ENCODE results near the gene GMPR2. TPM values are rescaled to one million over a fixed set of nuclear protein-coding genes. Genes with fewer than 3 reads are reported as not detected.

The GMPR2 gene
- total and polyA plus RNA-seq, 8 donors: 63.6 to 117 (median 106) TPM

DNA sequence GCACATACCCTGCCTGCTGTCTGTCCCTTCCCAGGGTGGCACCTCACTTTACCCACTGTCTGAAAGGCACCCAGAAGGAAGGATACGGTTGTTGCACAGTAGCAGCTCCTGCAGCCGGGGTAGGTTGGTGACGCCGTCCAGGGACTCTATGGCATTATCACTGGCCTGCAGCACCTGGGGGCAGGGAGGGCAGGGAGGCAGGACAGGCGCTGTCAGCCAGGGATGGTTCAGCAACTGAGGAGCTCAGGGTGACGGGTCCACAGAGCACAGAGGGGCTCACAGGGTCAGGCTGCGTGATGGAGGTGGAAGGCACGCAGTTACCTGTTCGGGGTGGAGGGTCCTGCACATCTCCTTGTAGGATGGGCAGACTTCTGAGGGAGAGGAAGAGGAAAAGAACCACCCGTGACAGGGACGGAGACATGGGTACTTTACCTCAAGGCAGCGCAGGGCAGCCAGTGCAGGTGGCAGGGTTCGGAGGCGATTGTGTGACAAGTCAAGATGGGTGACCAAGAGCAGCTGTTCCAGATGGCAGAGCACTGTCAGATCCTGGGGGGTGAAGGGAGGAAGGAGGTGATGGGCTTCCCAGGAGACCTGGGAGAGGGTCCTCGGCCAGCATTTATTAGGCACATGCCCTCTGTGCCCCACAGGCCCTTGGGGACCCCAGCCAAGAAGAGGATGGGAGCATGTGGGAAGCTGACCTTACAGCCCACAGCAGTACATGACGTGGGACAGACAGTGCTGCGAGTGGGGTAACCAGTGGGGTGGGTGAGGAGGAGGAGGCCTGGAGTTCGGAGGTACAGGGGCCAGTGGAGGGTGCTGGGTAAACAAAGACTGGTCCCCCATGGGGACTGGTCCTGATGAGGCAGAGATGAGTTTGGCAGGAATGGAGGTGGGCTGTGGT lies 33.9 kb downstream of the GMPR2 start:
- no peak for ATAC-seq
- peaks cover 0 to 55% of the 10 kb centered on the region in 2 donors for H3K36me3 ChIP-seq
- intact Hi-C loops (cut with DNase I): no loop called here

DNA sequence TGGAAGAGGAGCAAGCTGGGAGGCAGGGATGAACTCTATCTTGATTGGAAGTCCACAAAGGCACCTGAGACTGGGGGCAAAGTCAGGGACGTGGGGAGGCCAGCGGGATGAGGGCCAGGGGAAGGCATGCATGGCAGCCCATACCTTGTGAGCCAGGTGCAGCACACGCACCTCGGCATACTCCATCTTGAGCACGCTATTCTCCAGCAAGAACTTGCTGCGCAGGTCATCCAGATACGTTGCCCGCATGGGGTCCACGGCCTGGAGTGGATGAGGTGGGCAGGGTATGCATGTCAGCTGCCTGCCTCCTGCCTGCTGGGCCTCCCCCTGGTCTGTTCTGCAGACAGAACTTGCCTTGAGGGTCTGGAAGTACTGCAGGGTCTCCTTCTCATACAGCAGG lies 34.8 kb downstream of the GMPR2 start:
- no peaks in the 10 kb centered on the region for H3K27me3 ChIP-seq
- H3K4me3 ChIP-seq: no peak overlapping the region
- peaks cover 0 to 55% of the 10 kb centered on the region in 2 donors for H3K36me3 ChIP-seq
- no peak overlapping the region for H3K27ac ChIP-seq
- intact Hi-C loops (cut with DNase I): no loop called here
- peaks cover 10 to 16% of the 10 kb centered on the region in 2 donors for H3K4me1 ChIP-seq
- no peaks in the 10 kb centered on the region for H3K9me3 ChIP-seq
- DNase-seq (no peak), ATAC-seq (no peak)
- TF ChIP-seq, protein P1, sequence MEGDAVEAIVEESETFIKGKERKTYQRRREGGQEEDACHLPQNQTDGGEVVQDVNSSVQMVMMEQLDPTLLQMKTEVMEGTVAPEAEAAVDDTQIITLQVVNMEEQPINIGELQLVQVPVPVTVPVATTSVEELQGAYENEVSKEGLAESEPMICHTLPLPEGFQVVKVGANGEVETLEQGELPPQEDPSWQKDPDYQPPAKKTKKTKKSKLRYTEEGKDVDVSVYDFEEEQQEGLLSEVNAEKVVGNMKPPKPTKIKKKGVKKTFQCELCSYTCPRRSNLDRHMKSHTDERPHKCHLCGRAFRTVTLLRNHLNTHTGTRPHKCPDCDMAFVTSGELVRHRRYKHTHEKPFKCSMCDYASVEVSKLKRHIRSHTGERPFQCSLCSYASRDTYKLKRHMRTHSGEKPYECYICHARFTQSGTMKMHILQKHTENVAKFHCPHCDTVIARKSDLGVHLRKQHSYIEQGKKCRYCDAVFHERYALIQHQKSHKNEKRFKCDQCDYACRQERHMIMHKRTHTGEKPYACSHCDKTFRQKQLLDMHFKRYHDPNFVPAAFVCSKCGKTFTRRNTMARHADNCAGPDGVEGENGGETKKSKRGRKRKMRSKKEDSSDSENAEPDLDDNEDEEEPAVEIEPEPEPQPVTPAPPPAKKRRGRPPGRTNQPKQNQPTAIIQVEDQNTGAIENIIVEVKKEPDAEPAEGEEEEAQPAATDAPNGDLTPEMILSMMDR (IDR thresholded peaks at IDR 0.05): no peak

More for the DNA sequence above, 33.9 kb downstream of the GMPR2 start:
- Histone ChIP-seq H3K4me3 (no peak overlapping the region), H3K9me3 (no peaks in the 10 kb centered on the region), H3K27me3 (no peaks in the 10 kb centered on the region), H3K4me1 (peaks cover 3 to 7% of the 10 kb centered on the region in 2 donors), H3K27ac (no peak overlapping the region)
- DNase-seq: no peak
- TF ChIP-seq, protein P1 (IDR thresholded peaks at IDR 0.05): no peak

GRCh38 chr14:24268225-24268624 lies 35.5 kb downstream of the GMPR2 start:
- Histone ChIP-seq H3K27ac (no peak overlapping the region), H3K27me3 (no peaks in the 10 kb centered on the region), H3K9me3 (no peaks in the 10 kb centered on the region), H3K4me1 (peaks cover 17 to 23% of the 10 kb centered on the region in 2 donors), H3K36me3 (peaks cover 0 to 55% of the 10 kb centered on the region in 2 donors), H3K4me3 (no peak overlapping the region)
- ATAC-seq: no peak
- no peak for DNase-seq
- TF ChIP-seq, protein P1 (IDR thresholded peaks at IDR 0.05): no peak
- intact Hi-C loops (cut with DNase I): no loop called here

DNA sequence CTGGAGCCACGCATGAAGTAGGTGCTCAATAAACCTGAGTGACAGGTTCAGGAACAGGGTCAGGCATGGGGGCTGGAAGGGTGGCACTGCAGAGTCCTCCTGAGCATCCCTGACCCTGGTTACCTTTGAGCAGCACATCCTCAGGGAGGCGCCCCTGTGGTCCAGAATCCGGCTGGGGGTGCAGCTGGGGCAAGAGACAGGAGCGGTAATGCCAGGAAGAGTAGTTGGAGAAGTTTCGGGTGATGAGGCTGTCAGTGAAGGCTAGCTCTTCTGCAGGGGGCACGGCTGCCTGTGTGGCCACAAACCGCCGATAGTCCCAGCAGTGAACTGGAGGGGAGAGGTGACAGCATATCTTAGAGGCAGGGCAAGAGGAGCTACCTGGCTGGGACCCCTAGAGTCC lies 36.6 kb downstream of the GMPR2 start:
- Histone ChIP-seq H3K4me1 (peaks cover 23 to 35% of the 10 kb centered on the region in 2 donors), H3K9me3 (no peaks in the 10 kb centered on the region), H3K27me3 (no peaks in the 10 kb centered on the region), H3K36me3 (peaks cover 0 to 55% of the 10 kb centered on the region in 2 donors), H3K27ac (no peak overlapping the region), H3K4me3 (no peak overlapping the region)
- intact Hi-C loops (cut with DNase I): no loop called here
- no peak for ATAC-seq
- TF ChIP-seq, protein P1 (IDR thresholded peaks at IDR 0.05): no peak
- no peak for DNase-seq

DNA sequence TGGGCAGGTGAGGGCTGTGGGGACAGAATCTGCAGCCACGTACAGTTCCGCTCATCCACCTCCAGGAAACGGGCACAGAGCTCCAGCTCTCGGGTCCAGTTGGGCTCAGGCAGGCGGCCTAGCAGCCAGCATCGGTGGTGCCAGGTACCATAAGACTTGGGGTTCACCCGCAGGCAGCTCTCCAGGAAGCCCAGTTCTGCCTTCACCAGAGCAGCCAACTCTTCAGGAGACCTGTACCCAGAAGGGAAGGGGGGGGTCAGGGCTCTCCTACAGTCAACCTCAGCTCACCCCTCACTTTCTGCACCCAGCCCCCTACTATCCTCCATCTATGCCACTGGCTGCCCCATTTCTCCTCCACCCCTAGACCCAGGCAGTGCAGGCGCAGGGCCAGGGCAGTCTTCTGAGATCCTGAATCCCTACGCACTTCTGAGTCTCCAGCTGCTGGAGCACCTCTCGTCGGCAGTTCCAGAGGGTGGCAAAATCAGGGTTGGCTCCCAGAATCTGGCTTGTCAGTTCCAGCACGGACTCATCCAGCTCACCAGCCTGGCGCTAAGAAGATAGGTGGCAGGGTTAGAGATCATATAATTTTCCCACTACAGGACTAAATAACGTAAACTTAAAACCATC lies 37.3 kb downstream of the GMPR2 start:
- peaks cover 23 to 41% of the 10 kb centered on the region in 2 donors for H3K4me1 ChIP-seq
- TF ChIP-seq, protein P1 (IDR thresholded peaks at IDR 0.05): no peak
- H3K27me3 ChIP-seq: no peaks in the 10 kb centered on the region
- no peak for ATAC-seq
- DNase-seq: peak in 1 of 4 donors; percentile 56
- no peak overlapping the region for H3K27ac ChIP-seq
- H3K4me3 ChIP-seq: no peak overlapping the region
- intact Hi-C loops (cut with DNase I): no loop called here
- H3K36me3 ChIP-seq: peaks cover 0 to 53% of the 10 kb centered on the region in 2 donors
- no peaks in the 10 kb centered on the region for H3K9me3 ChIP-seq
